GM18867 (cell line): Measurements from ENCODE around the gene STOML1.

Experiments
- ATAC-seq: cut with Tn5 transposase; IDR thresholded peaks from one replicate; pipeline ENCODE4 v1.9.1; 2021; ENCODE audit warnings: mild to moderate bottlenecking, moderate library complexity; ENCODE audit not compliant: unreplicated experiment

STOML1 gene

GRCh38 chr15:74019734-74020133, 27.6 kb upstream of the STOML1 start:
- no peak for ATAC-seq

GRCh38 chr15:74013374-74013894, 21.3 kb upstream of the STOML1 start:
- no peak for ATAC-seq

GRCh38 chr15:74011610-74012009, 19.5 kb upstream of the STOML1 start:
- ATAC-seq: no peak

GRCh38 chr15:74010929-74011540, 18.9 kb upstream of the STOML1 start:
- ATAC-seq: no peak

- no peak for ATAC-seq
Measured at GRCh38 chr15:74008901-74009300, 16.8 kb upstream of the STOML1 start.

- ATAC-seq: no peak
Measured at GRCh38 chr15:74007820-74008371, 15.8 kb upstream of the STOML1 start.

- ATAC-seq: no peak
Measured at GRCh38 chr15:74006774-74007639, 14.9 kb upstream of the STOML1 start.

GRCh38 chr15:73997986-73998385, 5.9 kb upstream of the STOML1 start:
- ATAC-seq: no peak

- no peak for ATAC-seq
Measured at GRCh38 chr15:73996939-73997338, 4.8 kb upstream of the STOML1 start.

- ATAC-seq: no peak
Measured at GRCh38 chr15:73996267-73996666, 4.2 kb upstream of the STOML1 start.

- no peak for ATAC-seq
Measured at GRCh38 chr15:73994912-73995622, 3.0 kb upstream of the STOML1 start.

GRCh38 chr15:73994413-73994883, 2.4 kb upstream of the STOML1 start, which contains the start of gene PML:
PML (plus strand) TSS chr15:73994716; CDS start chr15:73994813, 97 bp downstream.
- peak; percentile 68 for ATAC-seq

- ATAC-seq: no peak
Measured at GRCh38 chr15:73993211-73993994, 1.3 kb upstream of the STOML1 start.

- no peak for ATAC-seq
Measured at GRCh38 chr15:73992594-73992898, 451 bp upstream of the STOML1 start.

GRCh38 chr15:73991260-73991659, 835 bp downstream of the STOML1 start:
- ATAC-seq: no peak

- ATAC-seq: no peak
Measured at GRCh38 chr15:73990250-73991005, 1.7 kb downstream of the STOML1 start.

GRCh38 chr15:73989001-73989798, 2.9 kb downstream of the STOML1 start:
- ATAC-seq: no peak

- ATAC-seq: no peak
Measured at GRCh38 chr15:73988445-73988969, 3.6 kb downstream of the STOML1 start.
